Smooth muscle cell (in vitro differentiated cells): Measurements from ENCODE around the gene LRRC32. TPM values are rescaled to one million over a fixed set of nuclear protein-coding genes. Genes with fewer than 3 reads are reported as not detected.

Experiments
- DNase-seq: peaks from one replicate; lab custom pipeline; 2025; ENCODE audit not compliant: unreplicated experiment; lab: John Stamatoyannopoulos, UW
- H2AFZ ChIP-seq: fragments of 200-600 bp; sonication (generic); 2 replicates; pipeline ENCODE4 v1.6.0; 2016; ENCODE audit warnings: antibody characterized with exemption, low read depth, mild to moderate bottlenecking
- H3F3A ChIP-seq: fragments of 200-600 bp; sonication (generic); 2 replicates; pipeline ENCODE4 v1.6.0; 2017; ENCODE audit warnings: antibody characterized with exemption, low read depth
- H3K27ac ChIP-seq: fragments of 200-600 bp; sonication (generic); 2 replicates; pipeline ENCODE4 v1.5.1; 2016; ENCODE audit warnings: low read depth, mild to moderate bottlenecking
- H3K27me3 ChIP-seq: fragments of 200-600 bp; sonication (generic); 2 replicates; pipeline ENCODE4 v1.6.1; 2016; ENCODE audit warnings: low read depth, mild to moderate bottlenecking
- H3K36me3 ChIP-seq: fragments of 200-600 bp; sonication (generic); 2 replicates; pipeline ENCODE4 v1.5.1; 2016; ENCODE audit warnings: low read depth
- H3K4me1 ChIP-seq: fragments of 200-600 bp; sonication (generic); 2 replicates; pipeline ENCODE4 v1.5.1; 2016; ENCODE audit warnings: low read depth
- H3K4me2 ChIP-seq: fragments of 200-600 bp; sonication (generic); 2 replicates; pipeline ENCODE4 v1.6.0; 2016; ENCODE audit warnings: mild to moderate bottlenecking
- H3K4me3 ChIP-seq: fragments of 200-600 bp; sonication (generic); 2 replicates; pipeline ENCODE4 v1.5.1; 2016; ENCODE audit warnings: mild to moderate bottlenecking
- H3K79me2 ChIP-seq: fragments of 200-600 bp; sonication (generic); 2 replicates; pipeline ENCODE4 v1.6.0; 2016; ENCODE audit warnings: low read depth, mild to moderate bottlenecking
- H3K9ac ChIP-seq: fragments of 200-600 bp; sonication (generic); 2 replicates; pipeline ENCODE4 v1.6.0; 2016; ENCODE audit warnings: low read depth
- H3K9me3 ChIP-seq: fragments of 200-600 bp; sonication (generic); replicated peaks from 2 replicates; pipeline ENCODE4 v1.5.1; 2016; ENCODE audit warnings: low read depth
- H4K20me1 ChIP-seq: fragments of 200-600 bp; sonication (generic); 2 replicates; pipeline ENCODE4 v1.6.0; 2016; ENCODE audit warnings: low read depth
- WGBS: methylation state at CpG from one replicate; pipeline ENCODE4 v1.1.7; 2016; ENCODE audit warnings: low lambda C conversion rate; 5-methylcytosine and 5-hydroxymethylcytosine counted together
- polyA plus RNA-seq: library from polyadenylated mRNA; unstranded; fragments of >200 nt; fragmentation: Nextera tagmentation; extraction: Ambion mirVana; gene quantifications from 2 replicates; pipeline ENCODE4 v1.2.1, GENCODE V29; 2016
- total RNA-seq: library from RNA; depleted of rRNA; stranded (reverse); fragments of >200 nt; gene quantifications from 2 replicates; pipeline ENCODE4 v1.2.3, GENCODE V29; 2014
- TF ChIP-seq, protein P1 (sequence below): fragments of 200-600 bp; sonication (generic); IDR thresholded peaks from 2 replicates; pipeline ENCODE4 v1.5.1; 2017; ENCODE audit warnings: borderline replicate concordance, mild to moderate bottlenecking, antibody characterized with exemption; ENCODE audit not compliant: insufficient read depth, poor library complexity, severe bottlenecking

Gene LRRC32
- total and polyA plus RNA-seq, 2 experiments from 2014 or later = 171 to 444 TPM

DNA sequence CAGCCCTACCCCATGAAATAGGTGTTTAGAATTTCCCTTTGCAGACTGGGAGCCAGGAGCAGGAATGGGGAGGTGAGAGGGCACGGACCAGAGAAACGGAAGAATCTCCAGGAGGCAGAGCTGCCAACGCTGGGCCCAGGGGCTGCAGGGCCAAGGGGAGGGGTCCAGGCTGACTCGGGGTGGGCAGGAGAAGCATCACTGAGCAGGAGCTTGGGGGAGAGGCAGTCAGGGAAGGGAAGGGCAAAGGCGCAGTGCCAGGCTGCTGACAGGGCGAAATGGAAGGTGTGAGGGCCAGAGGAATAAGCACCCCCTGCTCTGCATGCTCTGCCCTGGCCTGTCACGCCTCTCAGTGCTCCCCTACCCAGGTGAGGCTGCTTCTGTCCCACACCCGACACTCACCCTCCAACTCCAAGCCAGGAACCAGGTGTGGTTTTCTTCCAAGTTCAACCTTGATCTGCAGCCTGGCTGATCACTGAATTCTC, 14.5 kb downstream of the LRRC32 start:
- no peak overlapping the region for H3K9ac ChIP-seq
- no peaks in the 10 kb centered on the region for H3K36me3 ChIP-seq
- H3K4me2 ChIP-seq = peak overlapping the region; percentile 31
- DNase-seq = no peak
- WGBS = 91% methylated on average over 8 of the region's 8 CpGs
- peaks cover 39% of the 10 kb centered on the region for H4K20me1 ChIP-seq
- H3K27ac ChIP-seq = peak overlapping the region; percentile 96
- H3K4me1 ChIP-seq = no peaks in the 10 kb centered on the region
- no peak overlapping the region for H3K4me3 ChIP-seq
- H3F3A ChIP-seq = peaks cover 7% of the 10 kb centered on the region
- peaks cover 11% of the 10 kb centered on the region for H3K79me2 ChIP-seq
- TF ChIP-seq, protein P1, sequence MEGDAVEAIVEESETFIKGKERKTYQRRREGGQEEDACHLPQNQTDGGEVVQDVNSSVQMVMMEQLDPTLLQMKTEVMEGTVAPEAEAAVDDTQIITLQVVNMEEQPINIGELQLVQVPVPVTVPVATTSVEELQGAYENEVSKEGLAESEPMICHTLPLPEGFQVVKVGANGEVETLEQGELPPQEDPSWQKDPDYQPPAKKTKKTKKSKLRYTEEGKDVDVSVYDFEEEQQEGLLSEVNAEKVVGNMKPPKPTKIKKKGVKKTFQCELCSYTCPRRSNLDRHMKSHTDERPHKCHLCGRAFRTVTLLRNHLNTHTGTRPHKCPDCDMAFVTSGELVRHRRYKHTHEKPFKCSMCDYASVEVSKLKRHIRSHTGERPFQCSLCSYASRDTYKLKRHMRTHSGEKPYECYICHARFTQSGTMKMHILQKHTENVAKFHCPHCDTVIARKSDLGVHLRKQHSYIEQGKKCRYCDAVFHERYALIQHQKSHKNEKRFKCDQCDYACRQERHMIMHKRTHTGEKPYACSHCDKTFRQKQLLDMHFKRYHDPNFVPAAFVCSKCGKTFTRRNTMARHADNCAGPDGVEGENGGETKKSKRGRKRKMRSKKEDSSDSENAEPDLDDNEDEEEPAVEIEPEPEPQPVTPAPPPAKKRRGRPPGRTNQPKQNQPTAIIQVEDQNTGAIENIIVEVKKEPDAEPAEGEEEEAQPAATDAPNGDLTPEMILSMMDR = no peak
- no peak overlapping the region for H2AFZ ChIP-seq
- H3K9me3 ChIP-seq = no peaks in the 10 kb centered on the region
- H3K27me3 ChIP-seq = no peaks in the 10 kb centered on the region

DNA sequence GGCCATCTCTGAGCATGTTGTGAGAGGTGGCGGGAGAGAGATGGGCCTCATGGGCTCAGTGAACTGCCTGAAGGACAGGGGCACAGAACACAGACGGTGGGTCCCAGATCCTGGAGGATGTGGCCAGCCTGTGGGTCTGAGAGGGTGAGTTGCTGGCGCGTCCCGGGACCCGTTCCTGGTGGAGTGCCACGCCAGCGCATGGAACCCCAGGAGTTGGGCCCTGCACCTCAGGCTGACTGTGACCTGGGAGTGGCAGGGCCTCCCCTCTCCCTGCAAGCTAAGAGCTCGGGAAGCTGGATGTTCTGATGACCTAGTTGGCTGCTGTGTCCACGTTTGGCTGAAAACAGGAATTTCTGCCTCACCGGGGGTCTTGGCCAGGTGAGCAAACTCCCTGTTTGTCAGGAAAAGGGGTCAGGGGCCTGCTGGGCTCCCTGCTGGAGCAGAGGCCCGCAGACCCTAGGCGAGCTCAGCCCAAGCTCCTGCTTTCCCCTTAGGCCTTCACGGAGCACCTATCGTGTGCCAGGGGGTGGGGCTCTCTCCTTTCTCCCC, 15.0 kb downstream of the LRRC32 start:
- H3K9me3 ChIP-seq = no peaks in the 10 kb centered on the region
- no peaks in the 10 kb centered on the region for H3K36me3 ChIP-seq
- peaks cover 7% of the 10 kb centered on the region for H3F3A ChIP-seq
- no peak for DNase-seq
- no peaks in the 10 kb centered on the region for H3K4me1 ChIP-seq
- no peak overlapping the region for H3K4me3 ChIP-seq
- peaks cover 34% of the 10 kb centered on the region for H4K20me1 ChIP-seq
- peak overlapping the region; percentile 21 for H3K4me2 ChIP-seq
- H3K9ac ChIP-seq = peak overlapping the region; percentile 65
- H3K79me2 ChIP-seq = peaks cover 11% of the 10 kb centered on the region
- TF ChIP-seq, protein P1 = no peak
- H3K27me3 ChIP-seq = no peaks in the 10 kb centered on the region
- H3K27ac ChIP-seq = peak overlapping the region; percentile 96
- WGBS = 89% methylated on average over 15 of the region's 15 CpGs
- no peak overlapping the region for H2AFZ ChIP-seq

DNA sequence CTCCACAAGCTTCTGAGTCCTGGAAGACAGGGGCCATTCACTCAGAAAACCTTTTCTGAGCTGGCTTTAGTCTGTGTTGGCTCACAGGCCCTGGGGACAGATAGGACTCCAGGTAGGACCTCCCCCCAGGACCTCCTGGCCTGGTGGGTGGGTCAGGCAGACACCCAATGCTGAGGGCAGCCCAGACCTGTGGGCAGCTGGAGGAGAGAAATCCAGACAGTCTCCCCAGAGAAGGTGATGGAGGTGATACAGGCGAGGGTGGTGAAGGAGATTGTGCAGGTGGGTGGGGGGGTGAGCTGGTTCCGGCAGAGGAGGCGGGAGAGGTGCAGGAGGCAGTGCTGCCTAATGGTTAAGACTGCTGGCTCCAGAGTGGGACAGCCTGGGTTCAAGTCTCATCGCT, 15.6 kb downstream of the LRRC32 start:
- H3F3A ChIP-seq = peaks cover 7% of the 10 kb centered on the region
- H3K9me3 ChIP-seq = no peaks in the 10 kb centered on the region
- H3K9ac ChIP-seq = peak overlapping the region; percentile 65
- peaks cover 11% of the 10 kb centered on the region for H3K79me2 ChIP-seq
- peaks cover 28% of the 10 kb centered on the region for H4K20me1 ChIP-seq
- peak overlapping the region; percentile 96 for H3K27ac ChIP-seq
- no peak overlapping the region for H2AFZ ChIP-seq
- H3K4me2 ChIP-seq = peak overlapping the region; percentile 21
- no peak overlapping the region for H3K4me3 ChIP-seq
- H3K27me3 ChIP-seq = no peaks in the 10 kb centered on the region
- no peaks in the 10 kb centered on the region for H3K4me1 ChIP-seq
- 74% methylated on average over 4 of the region's 4 CpGs for whole genome bisulfite sequencing
- DNase-seq = no peak
- H3K36me3 ChIP-seq = no peaks in the 10 kb centered on the region
- TF ChIP-seq, protein P1 = no peak

DNA sequence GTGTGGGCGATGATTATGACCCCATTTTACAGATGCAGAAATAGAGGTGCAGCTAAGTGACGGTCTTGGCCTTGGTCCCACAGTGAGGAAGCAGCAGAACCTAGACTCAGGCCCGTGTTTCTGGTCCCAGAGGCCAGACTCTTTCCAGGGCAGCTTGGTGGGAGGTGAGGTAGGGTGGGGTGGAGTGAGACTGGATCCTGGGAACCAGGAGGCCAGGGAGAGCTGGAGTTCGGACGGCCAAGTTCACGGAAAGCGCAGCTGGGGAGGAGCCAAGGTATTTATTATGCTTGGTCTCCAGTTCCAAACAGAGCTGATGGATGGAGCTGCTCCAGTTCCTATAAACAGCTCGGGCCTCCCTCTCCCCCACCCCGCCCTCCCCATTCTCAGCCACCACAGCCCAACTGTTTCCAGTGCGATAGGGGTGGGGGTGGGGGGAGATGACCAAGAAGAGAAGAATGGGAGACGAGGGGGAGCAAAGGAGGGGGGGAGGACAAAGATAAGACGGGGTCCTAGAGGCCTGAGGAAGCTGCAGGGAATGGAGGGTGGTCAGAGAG, 16.2 kb downstream of the LRRC32 start:
- H3K4me2 ChIP-seq = peak overlapping the region; percentile 21

More for the DNA sequence above, 16.2 kb downstream of the LRRC32 start:
- H3K9ac ChIP-seq = no peak overlapping the region
- H3F3A ChIP-seq = peaks cover 7% of the 10 kb centered on the region
- H3K79me2 ChIP-seq = peaks cover 7% of the 10 kb centered on the region
- DNase-seq = no peak
- no peaks in the 10 kb centered on the region for H3K9me3 ChIP-seq
- H3K27me3 ChIP-seq = no peaks in the 10 kb centered on the region
- no peak overlapping the region for H3K4me3 ChIP-seq
- H3K4me1 ChIP-seq = no peaks in the 10 kb centered on the region
- 50% methylated on average over 7 of the region's 12 CpGs for WGBS
- no peaks in the 10 kb centered on the region for H3K36me3 ChIP-seq
- peaks cover 22% of the 10 kb centered on the region for H4K20me1 ChIP-seq
- H3K27ac ChIP-seq = peak overlapping the region; percentile 96
- TF ChIP-seq, protein P1 = no peak
- H2AFZ ChIP-seq = no peak overlapping the region
